Retinal pigment epithelial cell (primary cell): Measurements from ENCODE around the gene TK1.

ENCODE experiments used
- DNase-seq: peaks from one replicate; pipeline ENCODE4 v3.0.0-alpha.2; 2010; ENCODE audit warnings: low read depth
- H3K4me3 ChIP-seq: 2 replicates; pipeline ENCODE4 v1.5.1; 2011; ENCODE audit warnings: mild to moderate bottlenecking, low read length, control low read depth, moderate library complexity
- CTCF ChIP-seq: conservative IDR thresholded peaks from 2 replicates; pipeline ENCODE4 v1.5.1; 2011; ENCODE audit warnings: low read depth, low read length, control low read depth, inconsistent platforms

TK1 gene

GRCh38 chr17:78214706-78215061 lies 27.8 kb upstream of the TK1 start:
- DNase-seq, result no peak
- no peak for TF ChIP-seq CTCF
- peak overlapping the region; percentile 78 for H3K4me3 ChIP-seq

- peak within 1 kb of the TSS; percentile 78 for H3K4me3 ChIP-seq
- DNase-seq, result peak; percentile 42
- TF ChIP-seq CTCF, result no peak
These were observed 27.3 kb upstream of the TK1 start, which contains the start of gene BIRC5 for GRCh38 chr17:78214016-78214705. BIRC5 (plus strand) TSS chr17:78214253; CDS start chr17:78214317, 64 bp downstream.

GRCh38 chr17:78211032-78211431 lies 24.2 kb upstream of the TK1 start:
- H3K4me3 ChIP-seq, result no peak overlapping the region
- DNase-seq, result no peak
- no peak for TF ChIP-seq CTCF

- DNase-seq, result no peak
- H3K4me3 ChIP-seq, result no peak overlapping the region
- TF ChIP-seq CTCF, result no peak
These were observed 23.3 kb upstream of the TK1 start for GRCh38 chr17:78210111-78210510.

GRCh38 chr17:78208486-78208885 lies 21.6 kb upstream of the TK1 start:
- H3K4me3 ChIP-seq, result no peak overlapping the region
- TF ChIP-seq CTCF, result no peak
- DNase-seq, result no peak

GRCh38 chr17:78206298-78206697 lies 19.4 kb upstream of the TK1 start:
- peak; percentile 10 for TF ChIP-seq CTCF
- no peak for DNase-seq
- H3K4me3 ChIP-seq, result no peak overlapping the region

GRCh38 chr17:78205124-78205775 lies 18.4 kb upstream of the TK1 start:
- no peak for TF ChIP-seq CTCF
- DNase-seq, result no peak
- no peak overlapping the region for H3K4me3 ChIP-seq
